ENCODE measurements around the gene GSE1.

GSE1 gene

DNA sequence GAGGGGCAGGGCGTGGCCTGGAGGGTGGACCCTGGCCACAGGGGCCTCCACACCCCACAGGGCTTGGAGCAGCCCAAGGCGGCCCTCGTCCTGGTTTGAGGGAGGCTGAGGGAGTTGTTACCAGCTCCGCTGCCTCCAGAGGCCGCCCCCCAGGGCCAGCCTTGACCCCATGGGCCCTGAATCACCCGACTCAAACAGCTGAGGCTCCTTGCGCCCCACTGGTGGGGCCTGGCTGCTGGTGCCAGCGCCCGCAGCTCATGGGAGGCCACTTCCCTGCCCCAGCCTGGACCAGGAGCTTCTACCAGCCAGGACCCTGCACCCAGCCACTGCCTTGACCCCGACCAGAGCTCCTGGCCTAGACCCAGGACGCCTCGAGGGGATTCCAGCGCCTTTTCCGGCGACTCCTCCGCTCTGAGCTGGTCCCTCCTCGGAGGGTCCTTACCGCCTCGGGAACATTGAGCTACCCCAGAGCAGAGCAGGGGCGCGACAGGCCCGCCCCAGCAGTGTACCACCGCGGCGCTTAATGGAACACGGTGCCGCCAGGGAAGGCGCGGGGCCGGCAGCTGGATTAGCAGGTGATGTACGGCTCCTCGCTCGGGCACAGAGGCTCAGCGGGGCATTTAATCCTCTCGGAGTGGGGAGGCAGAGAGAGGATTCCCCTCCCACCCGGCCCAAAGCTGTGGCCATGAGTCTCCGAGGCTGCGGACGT is 37.2 kb downstream of the GSE1 start:
- no peak for DNase-seq

DNA sequence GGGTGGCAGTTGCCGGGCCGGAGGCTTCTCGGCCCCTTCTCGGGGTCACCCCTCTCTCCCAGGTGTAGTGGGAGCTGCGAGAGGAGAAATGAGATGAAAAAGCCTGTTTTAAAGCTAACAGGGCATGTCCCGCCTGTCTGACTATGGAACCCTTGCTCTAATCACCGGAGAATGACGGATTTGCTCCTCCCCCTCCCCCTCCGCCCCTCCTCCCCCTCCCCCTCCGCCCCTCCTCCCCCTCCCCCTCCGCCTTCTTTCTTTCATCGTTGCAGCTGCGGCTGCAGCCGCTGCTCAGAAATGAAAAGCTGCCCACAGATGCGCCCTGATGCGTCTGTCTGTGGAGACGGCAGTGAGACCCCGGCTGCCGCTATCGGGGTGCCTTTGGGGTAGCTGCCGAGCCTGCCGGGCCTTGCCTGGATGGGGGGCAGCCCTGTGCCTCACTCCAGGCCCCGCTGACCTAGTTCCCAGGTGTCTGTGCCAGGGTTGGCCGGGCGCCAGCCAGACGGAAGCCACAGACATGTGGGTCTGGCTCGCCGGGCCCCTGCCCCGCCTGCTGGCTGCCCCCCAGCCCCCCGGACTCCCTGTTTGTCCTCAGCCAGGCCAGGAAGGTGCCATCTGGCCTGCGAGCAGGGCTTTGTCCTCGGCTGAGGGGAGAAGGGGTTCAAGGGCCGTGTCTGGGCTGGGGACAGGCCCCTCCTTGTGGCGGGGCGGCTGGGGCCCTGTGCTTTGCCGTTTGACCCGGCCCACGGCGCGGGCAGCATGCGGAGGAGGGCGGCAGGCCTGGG is 37.9 kb downstream of the GSE1 start:
- DNase-seq: peak; percentile 27

DNA sequence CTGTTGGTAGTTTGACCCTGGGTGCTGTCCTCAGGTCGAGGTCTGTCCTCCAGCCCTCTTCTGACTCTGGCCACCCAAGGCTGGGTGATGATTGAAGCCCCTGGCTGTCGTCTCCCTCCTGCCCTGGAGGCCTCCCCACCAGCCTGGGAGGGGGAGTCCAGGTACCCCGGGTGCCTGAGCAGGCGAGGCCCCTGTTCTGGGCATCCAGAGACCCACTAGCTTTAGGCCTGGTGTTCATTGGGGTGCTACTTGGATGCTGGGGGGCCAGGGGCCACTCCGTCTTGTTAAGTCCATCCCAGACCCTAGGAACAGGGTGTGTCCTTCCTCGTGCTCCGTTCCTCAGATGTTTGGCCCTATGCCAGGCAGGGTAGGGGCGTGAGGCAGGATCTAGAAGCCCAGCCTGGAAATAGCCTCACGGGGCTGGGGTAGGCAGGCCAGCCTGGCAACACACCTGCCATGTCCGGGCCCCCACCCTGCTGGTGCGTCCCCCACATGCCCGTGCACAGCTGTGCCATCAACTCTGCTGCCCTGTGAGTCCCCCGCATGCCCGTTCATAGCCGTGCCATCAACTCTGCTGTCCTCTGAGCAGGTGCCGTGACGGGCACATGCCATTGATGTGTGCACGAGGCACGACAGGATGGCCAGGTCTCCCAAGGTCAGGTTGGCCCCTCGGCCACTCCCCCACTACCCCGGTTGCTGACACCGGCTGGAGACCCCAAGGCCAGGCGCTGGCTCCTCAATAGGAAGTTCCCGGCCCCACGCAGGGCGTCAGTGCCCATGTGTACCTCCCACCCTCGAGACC is 38.7 kb downstream of the GSE1 start:
- peak; percentile 39 for DNase-seq

DNA sequence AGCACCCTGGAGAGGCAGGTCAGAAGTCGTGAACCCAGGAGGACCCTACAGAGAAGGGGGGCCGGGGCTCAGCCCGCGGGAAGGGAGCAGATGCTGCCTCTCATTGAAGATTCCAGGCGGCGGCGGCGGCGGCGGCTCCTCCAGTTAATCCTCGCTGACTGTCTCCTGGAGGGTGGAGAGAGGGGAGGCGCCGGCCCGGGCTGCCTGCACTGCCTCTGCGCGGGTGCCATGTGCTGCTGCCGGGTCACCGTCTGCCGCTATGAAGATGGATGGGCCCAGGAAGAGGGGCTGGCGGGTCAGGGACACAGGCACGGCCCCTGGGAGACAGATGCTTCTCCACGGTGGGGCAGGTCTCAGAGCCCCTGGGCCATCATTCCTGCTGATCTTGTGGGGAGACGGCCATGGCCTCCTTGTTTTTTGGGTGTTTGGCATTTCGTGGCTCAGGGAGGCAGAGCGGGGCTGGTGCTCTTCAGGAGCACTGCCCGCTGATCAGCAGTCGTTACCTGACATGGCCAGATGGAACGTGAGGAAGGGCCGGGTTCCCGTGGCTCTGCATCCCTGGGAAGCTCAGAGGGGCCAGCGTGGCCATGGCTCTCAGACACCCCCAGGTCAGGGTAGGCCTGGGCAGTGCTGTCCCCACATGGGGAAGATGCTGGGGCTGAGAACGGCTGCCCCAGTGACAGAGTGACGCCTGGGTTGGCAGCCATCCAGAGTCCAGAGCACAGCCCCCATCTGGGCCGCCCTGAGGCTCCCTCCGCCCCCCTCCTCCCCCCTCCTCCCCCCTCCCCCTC is 39.5 kb downstream of the GSE1 start:
- DNase-seq: peak; percentile 77

DNA sequence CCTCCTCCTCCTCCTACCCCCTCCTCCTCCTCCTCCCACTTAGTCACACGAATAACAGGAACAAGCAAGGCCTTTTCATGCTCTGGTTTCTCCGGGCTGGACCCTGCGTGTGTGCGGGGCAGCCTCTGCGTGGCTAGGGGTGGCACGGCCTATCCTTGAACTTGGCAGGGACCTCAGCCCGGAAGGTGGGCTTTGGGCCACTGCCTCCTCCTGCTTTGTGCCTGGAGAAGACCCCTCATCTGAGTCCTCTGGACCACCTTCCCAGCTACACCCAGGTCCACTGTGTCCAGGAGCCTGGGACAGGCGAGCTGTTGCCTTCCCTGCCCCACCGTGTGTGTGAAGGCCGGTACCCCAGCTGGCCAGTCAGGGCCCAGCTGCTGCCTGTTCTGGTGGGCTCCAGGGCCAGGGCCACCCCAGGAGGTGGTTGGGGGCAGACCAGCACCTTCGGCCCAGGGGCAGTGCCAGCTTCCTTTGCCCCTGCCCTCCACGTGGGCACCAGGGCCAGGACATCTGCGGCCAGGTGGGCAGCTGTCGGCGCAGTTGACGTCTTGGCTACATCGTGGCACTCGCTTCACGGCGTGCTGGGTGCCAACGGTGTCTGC is 40.3 kb downstream of the GSE1 start:
- DNase-seq: no peak

DNA sequence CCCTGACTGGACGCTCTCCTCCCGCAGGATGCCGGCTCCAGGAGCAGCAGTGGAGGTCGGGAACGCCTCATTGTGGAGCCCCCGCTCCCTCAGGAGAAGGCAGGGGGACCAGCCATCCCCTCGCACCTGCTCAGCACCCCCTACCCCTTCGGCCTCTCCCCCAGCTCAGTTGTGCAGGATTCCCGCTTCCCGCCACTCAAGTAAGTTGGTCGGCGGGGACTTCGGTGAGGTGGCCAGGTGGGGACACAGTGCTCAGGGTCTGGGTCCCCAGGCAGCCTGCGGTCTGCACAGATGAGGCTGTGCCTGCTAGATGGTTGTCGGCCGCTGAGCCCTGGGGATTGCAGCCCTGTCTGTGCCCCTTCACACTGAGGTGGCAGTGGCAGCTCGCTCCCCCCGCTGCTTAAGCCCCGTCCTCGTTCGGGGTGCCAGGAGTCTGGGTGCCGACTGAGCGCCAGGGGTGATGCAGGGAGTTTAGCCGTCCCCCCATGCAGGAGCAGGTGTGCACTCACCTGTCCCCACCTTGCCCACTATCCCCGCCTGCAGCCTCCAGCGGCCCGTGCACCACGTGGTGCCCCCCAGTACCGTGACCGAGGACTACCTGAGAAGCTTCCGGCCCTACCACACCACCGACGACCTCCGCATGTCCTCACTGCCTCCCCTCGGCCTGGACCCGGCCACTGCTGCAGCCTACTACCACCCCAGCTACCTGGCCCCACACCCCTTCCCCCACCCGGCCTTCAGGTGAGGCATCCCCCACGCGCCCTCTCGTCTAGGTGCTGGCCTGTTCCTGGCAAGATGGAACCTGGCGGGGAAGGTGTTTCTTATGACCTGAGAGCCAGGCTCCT is 41.4 kb downstream of the GSE1 start:
- no peak for DNase-seq

DNA sequence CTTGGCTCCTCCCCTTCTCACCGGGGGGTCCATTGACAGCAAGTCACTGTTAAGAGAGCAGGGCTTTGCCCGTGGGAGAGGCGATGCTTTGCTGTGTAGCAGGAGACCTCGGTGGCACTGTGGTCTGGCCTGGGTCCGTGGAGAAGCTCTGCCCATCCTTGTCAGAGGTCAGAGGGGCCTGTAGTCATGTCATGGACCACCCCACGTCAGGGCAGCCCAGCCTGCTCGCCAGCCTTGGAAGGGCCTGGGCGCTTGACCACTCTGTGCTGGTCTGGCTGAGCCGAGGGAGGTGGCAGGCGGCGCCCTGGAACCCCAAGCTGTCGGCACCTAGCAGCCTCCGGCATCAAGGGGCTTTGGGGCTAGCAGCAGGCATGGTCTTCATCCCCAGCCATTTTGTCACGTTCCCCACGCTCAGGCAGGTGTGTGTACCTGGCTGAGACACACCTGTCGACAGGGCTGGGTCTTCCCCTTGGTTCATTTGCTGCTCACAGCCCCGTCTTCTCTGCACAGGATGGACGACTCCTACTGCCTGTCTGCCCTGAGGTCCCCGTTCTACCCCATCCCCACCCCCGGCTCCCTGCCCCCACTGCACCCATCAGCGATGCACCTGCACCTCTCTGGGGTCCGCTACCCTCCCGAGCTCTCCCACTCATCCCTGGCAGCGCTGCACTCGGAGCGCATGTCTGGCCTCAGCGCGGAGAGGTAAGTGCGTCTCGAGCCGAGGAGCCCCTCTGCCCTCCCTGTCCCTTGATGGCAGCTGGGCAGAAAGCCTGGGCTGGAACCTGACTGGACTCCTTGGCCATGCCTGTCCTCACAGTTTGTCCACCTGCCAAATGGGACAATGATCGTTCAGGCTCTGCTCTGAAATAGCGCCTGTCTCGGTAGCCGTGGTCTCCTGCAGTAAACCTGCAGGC is 42.4 kb downstream of the GSE1 start:
- DNase-seq: no peak

DNA sequence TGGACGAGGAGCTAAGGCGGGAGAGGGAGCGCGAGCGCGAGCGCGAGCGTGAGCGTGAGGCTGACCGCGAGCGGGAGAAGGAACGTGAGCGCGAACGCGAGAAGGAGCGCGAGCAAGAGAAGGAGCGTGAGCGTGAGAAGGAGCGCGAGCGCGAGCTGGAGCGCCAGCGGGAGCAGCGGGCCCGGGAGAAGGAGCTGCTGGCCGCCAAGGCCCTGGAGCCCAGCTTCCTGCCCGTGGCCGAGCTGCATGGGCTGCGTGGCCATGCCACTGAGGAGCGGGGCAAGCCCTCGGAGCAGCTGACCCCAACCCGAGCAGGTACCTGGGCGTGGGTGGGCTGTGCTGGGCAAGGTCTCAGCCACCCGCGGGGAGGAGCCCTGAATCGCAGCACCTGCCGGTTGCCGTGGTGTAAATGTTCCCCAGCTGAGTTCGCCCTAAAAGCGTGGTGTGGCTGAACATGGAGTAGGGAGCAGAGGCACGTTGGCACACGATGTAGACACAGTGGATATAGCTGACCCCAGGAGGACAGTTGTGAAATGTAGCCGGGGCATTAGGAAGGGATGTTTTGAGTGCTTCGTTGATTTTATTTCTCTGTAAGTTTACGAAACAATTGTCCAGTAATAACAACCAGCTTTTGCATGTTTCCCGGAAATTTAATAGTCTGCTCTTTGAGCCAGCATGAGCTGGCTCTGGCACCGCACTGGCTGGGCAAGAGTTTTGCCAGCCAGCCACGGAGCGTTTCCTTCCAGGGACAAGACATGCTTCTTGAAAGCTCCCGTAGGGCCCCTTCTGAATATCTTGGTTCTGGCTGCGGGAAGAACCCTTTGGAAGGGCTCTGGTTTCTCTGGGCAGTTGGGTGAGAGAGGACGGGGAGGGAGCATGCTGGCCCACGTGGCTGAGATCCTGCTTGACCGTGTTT is 43.5 kb downstream of the GSE1 start:
- DNase-seq: no peak

DNA sequence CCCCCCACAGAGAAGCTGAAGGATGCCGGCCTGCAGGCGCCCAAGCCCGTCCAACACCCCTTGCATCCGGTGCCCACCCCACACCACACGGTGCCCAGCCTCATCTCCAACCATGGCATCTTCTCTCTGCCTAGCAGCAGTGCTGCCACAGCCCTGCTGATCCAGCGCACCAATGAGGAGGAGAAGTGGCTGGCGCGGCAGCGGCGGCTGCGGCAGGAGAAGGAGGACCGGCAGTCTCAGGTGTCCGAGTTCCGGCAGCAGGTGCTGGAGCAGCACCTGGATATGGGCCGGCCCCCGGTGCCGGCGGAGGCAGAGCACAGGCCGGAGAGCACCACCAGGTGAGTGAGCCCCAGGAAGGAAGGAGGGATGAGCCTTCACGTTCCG is 44.1 kb downstream of the GSE1 start:
- DNase-seq: no peak

DNA sequence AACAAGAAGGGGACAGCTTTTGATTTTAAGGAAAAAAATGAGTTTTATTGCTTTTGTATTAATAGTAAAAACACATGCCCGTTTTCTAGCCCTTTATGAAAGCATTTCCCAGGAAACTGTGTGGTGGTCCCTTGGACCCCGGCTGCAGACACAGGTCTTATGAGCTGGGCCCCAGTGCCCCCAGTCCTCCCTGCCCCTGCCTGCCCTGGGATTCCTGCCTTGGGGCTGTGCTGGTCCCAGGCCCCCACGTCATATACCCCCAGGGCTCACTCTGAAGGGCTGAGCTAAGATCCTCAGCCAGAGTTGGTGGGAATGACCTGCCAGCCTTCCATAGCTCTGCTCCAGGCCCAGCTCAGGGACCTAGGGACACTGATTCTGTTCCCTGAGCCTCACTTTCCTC is 44.9 kb downstream of the GSE1 start:
- no peak for DNase-seq

DNA sequence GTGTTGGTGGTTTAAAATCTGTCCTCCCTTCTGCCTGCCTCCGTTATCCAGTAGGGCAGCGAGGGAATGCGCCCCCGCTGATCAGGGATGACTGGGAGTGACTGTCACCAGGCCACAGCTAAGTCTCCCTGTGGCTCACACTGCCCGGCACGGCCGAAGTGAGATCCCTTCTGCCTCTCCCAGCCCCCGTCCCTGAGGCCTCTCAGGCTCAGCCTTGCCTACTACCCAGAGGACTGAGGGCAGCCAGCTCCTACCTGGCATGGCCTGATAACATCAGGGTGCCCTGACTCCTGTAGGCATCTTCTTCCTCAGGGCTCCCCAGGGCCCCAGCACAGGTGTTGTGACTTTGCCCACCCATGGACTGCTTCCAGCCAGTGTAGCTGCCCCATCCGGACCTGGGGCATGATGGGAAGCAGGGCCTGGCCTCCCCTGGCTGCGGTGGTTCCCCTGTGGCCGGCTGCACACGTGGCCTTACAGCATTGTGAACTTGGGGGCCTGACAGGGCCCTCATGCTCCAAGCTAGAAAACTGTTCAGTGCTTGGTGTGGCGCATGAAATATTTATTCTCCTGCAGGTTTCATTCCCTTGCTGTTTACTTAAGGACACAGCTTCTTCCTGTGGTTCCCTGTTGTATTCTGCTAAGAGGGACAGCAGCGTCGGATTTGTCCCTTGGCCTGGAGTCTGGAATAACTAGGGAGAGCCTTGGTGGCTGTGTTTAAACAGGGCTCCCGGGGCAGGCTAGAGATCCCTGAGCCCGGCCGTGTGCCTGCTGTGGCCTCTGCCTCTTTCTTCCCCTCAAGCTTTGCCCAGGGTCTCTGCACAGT is 45.6 kb downstream of the GSE1 start:
- DNase-seq: no peak

DNA sequence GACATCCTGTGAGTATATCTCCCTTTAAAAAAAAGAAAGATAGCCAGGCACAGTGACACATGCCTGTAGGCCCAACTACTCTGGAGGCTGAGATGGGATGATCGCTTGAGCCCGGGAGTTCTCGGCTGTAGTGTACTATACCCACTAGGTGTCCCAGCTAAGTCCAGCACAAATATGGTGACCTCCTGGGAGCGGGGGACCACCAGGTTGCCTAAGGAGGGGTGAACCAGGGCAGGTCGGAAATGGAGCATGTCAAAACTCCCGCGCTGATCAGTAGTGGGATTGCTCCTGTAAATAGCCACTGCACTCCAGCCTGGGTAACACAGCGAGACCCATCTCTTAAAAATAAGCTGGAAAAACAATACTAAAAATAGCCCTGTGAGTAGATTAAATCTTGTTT is 46.2 kb downstream of the GSE1 start:
- no peak for DNase-seq

DNA sequence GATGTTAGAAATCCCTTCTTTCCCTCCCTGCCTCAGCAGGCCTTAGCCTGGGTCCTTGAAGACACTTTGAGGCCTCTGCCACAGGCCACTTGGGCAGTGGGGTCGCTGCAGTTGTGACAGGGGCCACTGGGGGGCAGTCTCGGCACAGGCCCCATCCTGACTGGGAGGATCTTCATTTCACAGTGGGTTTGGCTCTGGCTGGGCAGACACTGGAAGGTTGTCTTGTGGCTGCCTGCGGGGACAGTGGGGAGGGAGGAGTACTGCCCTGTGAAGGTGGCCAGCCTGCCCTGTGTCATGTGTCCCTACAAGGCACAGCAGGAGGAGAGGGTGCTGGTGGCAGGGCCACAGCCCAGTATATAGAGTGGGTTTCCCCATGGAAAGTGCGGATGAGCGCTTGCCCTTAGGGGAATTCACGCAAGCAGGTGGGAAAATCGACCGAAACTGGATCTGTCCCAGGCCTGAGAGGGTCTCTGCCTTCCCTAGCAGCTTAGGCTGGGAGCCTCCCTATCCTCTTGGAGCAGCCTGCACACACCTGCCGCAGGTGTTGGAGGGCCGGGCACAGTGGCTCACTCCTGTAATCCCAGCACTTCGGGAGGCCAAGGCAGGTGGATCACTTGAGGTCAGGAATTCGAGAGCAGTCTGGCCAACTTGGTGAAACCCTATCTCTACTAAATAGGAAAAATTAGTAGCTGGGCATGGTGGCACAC is 46.8 kb downstream of the GSE1 start:
- DNase-seq: peak; percentile 53

DNA sequence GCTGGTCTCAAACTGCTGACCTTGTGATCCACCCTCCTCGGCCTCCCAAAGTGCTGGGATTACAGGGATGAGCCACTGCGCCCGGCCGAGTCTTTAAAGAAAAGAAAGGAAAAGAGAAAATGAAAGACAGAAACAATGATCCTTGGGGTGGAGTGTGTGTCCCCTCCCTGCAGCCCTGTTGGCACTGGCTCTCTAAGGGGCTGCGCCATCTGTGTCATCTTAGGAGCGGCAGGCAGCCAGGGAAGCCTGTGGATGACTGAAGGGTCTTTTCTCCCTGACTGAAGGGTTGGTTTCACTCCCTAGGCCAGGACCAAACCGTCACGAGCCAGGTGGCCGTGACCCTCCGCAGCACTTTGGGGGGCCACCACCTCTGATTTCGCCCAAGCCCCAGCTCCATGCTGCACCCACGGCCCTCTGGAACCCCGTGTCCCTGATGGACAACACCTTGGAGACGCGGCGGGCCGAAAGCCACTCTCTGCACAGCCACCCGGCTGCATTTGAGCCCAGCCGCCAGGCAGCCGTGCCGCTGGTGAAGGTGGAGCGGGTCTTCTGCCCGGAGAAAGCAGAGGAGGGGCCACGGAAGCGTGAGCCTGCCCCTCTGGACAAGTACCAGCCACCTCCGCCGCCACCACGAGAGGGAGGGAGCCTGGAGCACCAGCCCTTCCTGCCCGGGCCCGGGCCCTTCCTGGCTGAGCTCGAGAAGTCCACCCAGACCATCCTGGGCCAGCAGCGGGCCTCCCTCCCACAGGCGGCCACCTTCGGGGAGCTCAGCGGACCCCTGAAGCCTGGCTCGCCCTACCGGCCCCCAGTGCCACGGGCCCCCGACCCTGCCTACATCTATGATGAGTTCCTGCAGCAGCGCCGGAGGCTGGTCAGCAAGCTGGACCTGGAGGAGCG is 48.0 kb downstream of the GSE1 start:
- DNase-seq: no peak

DNA sequence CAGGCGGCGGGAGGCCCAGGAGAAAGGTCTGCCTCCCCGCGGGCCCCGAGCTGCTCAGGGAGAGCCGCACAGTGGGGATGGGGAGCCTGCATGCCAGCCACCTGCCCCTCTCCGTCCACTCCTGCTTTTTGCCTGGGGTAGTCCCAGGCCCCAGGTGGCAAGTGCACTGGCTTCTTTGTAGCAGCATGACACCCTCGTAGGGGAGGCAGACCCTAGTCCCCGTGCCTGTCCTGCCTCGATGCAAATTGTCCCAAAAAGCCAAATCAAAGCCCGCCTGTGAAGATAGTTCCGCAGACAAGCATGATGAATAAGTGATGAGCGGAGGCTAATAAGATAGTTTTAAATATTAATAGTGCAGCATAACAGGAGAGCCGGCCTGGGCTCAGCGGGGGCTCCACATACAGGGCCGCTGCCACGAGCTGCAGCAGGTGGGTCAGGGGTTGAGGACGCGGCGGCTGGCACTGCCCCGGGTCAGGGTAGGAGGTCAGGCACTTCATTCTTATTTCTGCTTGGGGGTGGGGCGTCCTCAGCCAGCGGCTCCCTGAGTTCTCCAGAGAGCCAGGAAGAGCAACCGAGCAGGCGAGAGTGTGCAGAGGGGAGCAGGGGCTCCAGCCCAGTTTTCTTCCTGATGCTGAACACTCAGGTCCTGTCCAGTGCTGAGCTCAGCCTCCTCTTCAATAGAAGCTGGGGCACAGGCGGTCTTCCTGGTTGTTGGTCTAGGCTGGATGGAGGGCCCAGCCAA is 48.8 kb downstream of the GSE1 start:
- DNase-seq: no peak

DNA sequence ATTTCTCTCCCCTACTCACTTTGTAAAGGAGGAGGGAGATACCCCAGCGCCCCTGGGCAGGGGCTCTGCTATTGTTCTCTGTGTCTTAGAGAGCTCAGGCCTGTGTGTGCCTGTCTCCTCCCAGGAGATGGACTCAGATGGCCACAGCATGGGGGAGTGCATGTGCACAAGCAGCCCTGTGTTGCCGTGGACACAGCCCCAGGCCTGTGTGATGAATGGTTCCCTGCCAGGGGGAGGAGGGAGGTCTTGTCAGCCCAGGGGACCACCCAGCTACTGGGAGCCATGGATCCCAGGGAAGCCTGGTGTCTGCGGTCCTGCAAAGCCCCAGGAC is 49.3 kb downstream of the GSE1 start:
- DNase-seq: no peak

Measured in fibroblast of skin of scalp (primary cell).